Parathyroid adenoma (tissue), 2 donors: ENCODE measurements around the gene SYCP3.

Experiments used
- H2AFZ ChIP-seq: fragments of 300-600 bp; sonication (generic); one replicate; pipeline ENCODE4 v1.7.0; 2017; ENCODE audit warnings: antibody characterized with exemption, mild to moderate bottlenecking
- H3K27ac ChIP-seq: fragments of 300-600 bp; sonication (generic); one replicate; pipeline ENCODE4 v1.7.0; 2017
- H3K27me3 ChIP-seq: fragments of 300-600 bp; sonication (generic); one replicate; pipeline ENCODE4 v1.7.0; 2017; ENCODE audit warnings: low read length; ENCODE audit not compliant: control insufficient read depth, insufficient read depth
- H3K36me3 ChIP-seq: fragments of 300-600 bp; sonication (generic); one replicate; pipeline ENCODE4 v1.7.0; 2017; ENCODE audit warnings: low read length; ENCODE audit not compliant: control insufficient read depth, insufficient read depth
- H3K4me1 ChIP-seq: fragments of 300-600 bp; sonication (generic); one replicate; pipeline ENCODE4 v1.7.0; 2017; ENCODE audit warnings: control low read depth
- H3K4me2 ChIP-seq: fragments of 300-600 bp; sonication (generic); one replicate; pipeline ENCODE4 v1.7.0; 2017; ENCODE audit warnings: low read length
- H3K4me3 ChIP-seq: fragments of 300-600 bp; sonication (generic); one replicate; pipeline ENCODE4 v1.7.0; 2017; ENCODE audit warnings: low read depth, low read length
- H3K79me2 ChIP-seq: fragments of 300-600 bp; sonication (generic); one replicate; pipeline ENCODE4 v1.7.0; 2017; ENCODE audit warnings: control low read depth
- H3K9ac ChIP-seq: fragments of 300-600 bp; sonication (generic); one replicate; pipeline ENCODE4 v1.7.0; 2017; ENCODE audit warnings: mild to moderate bottlenecking
- H3K9me3 ChIP-seq: fragments of 300-600 bp; sonication (generic); one replicate; pipeline ENCODE4 v1.7.0; 2017; ENCODE audit warnings: low read length; ENCODE audit not compliant: control insufficient read depth
- CTCF ChIP-seq: fragments of 300-600 bp; sonication (generic); IDR thresholded peaks from one replicate; pipeline ENCODE4 v1.7.0; 2017; ENCODE audit warnings: antibody characterized with exemption, mild to moderate bottlenecking
- donor health status: primary hyperparathyroidism.

SYCP3 gene

GRCh38 chr12:101738920-101739665 is at the start of gene SYCP3:
TSS of gene SYCP3 (minus strand) at chr12:101739462. CDS start at chr12:101737935, 1,527 bp downstream.
- no peaks in the 10 kb centered on the region for H3K36me3 ChIP-seq

GRCh38 chr12:101785671-101786070 is 46.4 kb upstream of the SYCP3 start:
- H3K27me3 ChIP-seq = no peaks in the 10 kb centered on the region
- H2AFZ ChIP-seq = no peak overlapping the region
- no peak overlapping the region for H3K4me2 ChIP-seq
- H3K4me1 ChIP-seq = no peaks in the 10 kb centered on the region
- no peaks in the 10 kb centered on the region for H3K9me3 ChIP-seq
- no peaks in the 10 kb centered on the region for H3K36me3 ChIP-seq
- no peak overlapping the region for H3K27ac ChIP-seq
- H3K79me2 ChIP-seq = no peaks in the 10 kb centered on the region
- no peak overlapping the region for H3K9ac ChIP-seq
- H3K4me3 ChIP-seq = no peak overlapping the region
- TF ChIP-seq CTCF = no peak

More at GRCh38 chr12:101738920-101739665, at the start of gene SYCP3:
- no peaks in the 10 kb centered on the region for H3K9me3 ChIP-seq
- H2AFZ ChIP-seq = no peak within 1 kb of the TSS
- no peak within 1 kb of the TSS for H3K4me2 ChIP-seq
- H3K9ac ChIP-seq = no peak within 1 kb of the TSS
- H3K4me3 ChIP-seq = no peak within 1 kb of the TSS
- no peaks in the 10 kb centered on the region for H3K79me2 ChIP-seq
- H3K27me3 ChIP-seq = no peaks in the 10 kb centered on the region
- H3K27ac ChIP-seq = no peak within 1 kb of the TSS
- no peak for TF ChIP-seq CTCF
- H3K4me1 ChIP-seq = no peaks in the 10 kb centered on the region

- Histone ChIP-seq H3K4me3 (no peak overlapping the region), H3K27me3 (no peaks in the 10 kb centered on the region), H3K27ac (no peak overlapping the region), H3K4me2 (no peak overlapping the region), H3K36me3 (no peaks in the 10 kb centered on the region), H3K79me2 (no peaks in the 10 kb centered on the region), H3K9ac (no peak overlapping the region), H2AFZ (no peak overlapping the region), H3K4me1 (no peaks in the 10 kb centered on the region), H3K9me3 (no peaks in the 10 kb centered on the region)
- TF ChIP-seq CTCF = no peak
Measured at GRCh38 chr12:101784376-101784775, 45.1 kb upstream of the SYCP3 start.

- H2AFZ ChIP-seq = no peak overlapping the region
Measured at GRCh38 chr12:101783838-101784237, 44.6 kb upstream of the SYCP3 start.

More at GRCh38 chr12:101783838-101784237, 44.6 kb upstream of the SYCP3 start:
- no peak overlapping the region for H3K27ac ChIP-seq
- no peaks in the 10 kb centered on the region for H3K36me3 ChIP-seq
- no peaks in the 10 kb centered on the region for H3K27me3 ChIP-seq
- H3K4me1 ChIP-seq = no peaks in the 10 kb centered on the region
- no peak overlapping the region for H3K4me3 ChIP-seq
- TF ChIP-seq CTCF = no peak
- H3K79me2 ChIP-seq = no peaks in the 10 kb centered on the region
- H3K9me3 ChIP-seq = no peaks in the 10 kb centered on the region
- no peak overlapping the region for H3K9ac ChIP-seq
- no peak overlapping the region for H3K4me2 ChIP-seq
